HG03135 (cell line): ENCODE data around the gene RTN4RL2.

Experiments
- ATAC-seq: cut with Tn5 transposase; IDR thresholded peaks from one replicate; pipeline ENCODE4 v1.9.1; 2021; ENCODE audit warnings: mild to moderate bottlenecking, moderate library complexity; ENCODE audit not compliant: unreplicated experiment

Gene RTN4RL2

DNA sequence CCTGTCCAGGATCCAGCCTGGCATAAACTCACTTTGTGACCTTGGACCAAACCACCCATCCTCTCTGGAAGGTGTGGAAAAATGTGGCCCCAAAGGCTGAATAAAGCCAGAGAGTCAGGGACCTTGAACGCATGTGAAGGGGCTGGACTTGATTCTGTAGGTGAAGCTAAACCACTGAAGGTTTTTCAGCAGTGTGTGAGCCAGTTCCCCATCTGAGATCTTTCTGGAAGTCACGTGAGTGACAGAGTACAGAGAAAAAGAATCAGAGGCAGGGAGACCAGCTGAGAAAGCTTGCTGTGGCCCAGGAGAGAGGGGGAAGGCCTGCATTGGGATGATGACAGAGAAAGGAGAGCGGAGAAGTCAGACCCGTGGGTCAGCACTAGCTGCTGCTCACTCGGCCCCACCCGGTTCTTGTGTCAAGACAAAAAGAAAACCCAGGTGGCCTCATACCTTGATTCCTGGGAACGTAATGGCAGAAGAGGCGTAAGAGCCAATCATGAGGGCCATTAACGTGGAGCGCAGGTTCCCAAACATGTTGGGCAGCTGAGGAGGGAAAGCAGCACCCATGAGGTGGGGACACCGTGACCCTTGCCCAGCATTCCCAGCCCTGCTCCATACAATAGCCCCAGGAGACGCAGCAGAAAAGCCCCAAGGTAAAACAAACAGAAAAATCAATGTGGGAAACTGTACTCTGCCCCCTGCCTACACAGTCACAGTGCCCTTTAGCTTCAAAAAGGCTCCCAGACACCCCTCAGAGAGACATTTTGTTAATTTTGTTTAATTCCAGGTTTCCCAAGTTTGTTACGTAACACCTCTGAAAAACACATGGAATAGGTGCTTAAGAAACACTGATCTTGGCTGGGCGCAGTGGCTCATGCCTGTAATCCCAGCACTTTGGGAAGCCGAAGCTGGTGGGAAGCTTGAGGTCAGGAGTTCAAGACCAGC is 37.2 kb downstream of the RTN4RL2 start:
- no peak for ATAC-seq

DNA sequence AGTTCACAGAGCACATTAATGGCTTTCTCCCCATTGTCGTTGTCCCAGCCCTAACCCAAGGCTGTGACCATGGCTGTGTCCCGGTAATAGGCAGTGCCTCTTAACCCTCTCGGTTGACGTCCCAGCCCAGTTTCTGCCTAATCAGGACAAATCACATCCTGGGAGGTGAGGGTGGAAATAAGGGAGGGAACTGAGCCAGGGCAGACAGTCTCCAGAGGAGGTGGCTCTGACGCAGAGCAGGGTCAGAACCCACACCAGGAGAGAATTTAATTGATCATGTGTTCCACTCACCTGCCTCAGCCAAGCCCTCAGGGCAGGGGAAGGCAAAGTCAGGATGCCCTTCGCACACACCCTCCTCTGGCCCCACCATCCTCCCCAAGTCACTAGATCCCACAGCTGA is 38.2 kb downstream of the RTN4RL2 start:
- ATAC-seq = no peak

GRCh38 chr11:57499413-57499982 is 39.2 kb downstream of the RTN4RL2 start:
- peak; percentile 99 for ATAC-seq

GRCh38 chr11:57499983-57500461 is 39.7 kb downstream of the RTN4RL2 start:
- no peak for ATAC-seq

GRCh38 chr11:57500515-57500914 is 40.2 kb downstream of the RTN4RL2 start:
- ATAC-seq = no peak

- no peak for ATAC-seq
Measured at GRCh38 chr11:57500926-57501325, 40.6 kb downstream of the RTN4RL2 start.

DNA sequence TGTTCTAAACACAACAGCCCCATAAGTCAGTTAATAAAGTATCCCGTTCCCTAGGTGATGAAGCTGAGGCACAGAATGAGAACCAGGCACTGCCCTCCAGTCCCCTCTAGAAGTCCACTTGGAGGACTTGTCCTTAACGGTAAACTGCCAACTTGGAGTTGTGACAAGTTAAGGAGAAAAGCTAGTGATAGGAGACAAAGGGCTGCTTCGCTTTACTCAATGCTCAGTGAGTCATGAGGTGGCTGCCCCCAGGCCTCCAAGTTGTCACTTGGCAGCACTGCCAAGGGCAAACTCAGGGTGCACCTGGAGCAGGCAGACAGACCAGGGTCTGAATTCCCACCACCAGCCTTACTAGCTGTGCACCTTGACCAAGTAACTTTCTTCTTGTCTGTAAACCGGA is 41.6 kb downstream of the RTN4RL2 start:
- no peak for ATAC-seq

- ATAC-seq = no peak
Measured at GRCh38 chr11:57502376-57502775, 42.0 kb downstream of the RTN4RL2 start.

GRCh38 chr11:57502870-57503269 is 42.5 kb downstream of the RTN4RL2 start:
- no peak for ATAC-seq

- no peak for ATAC-seq
Measured at GRCh38 chr11:57504511-57504910, 44.2 kb downstream of the RTN4RL2 start.

DNA sequence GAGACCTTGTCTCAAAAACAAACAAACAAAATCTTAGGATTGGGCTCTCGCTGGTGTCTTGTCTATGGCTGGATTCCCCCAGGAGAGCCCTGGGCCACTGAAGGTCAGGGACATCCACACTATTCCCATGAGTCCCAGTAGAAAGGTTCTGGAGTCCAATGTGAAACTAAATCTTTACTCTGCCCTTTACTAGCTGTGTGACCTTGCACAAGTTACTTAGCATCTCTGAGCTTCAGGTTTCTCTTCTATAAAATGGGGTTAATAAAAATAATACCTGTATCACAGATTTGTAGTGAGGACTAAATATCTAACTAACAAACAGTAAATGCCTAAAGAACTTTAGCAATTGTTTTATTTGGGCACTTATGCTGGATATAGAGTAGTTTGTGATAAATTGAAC is 46.2 kb downstream of the RTN4RL2 start:
- ATAC-seq = no peak

- no peak for ATAC-seq
Measured at GRCh38 chr11:57508341-57509170, 48.2 kb downstream of the RTN4RL2 start.

DNA sequence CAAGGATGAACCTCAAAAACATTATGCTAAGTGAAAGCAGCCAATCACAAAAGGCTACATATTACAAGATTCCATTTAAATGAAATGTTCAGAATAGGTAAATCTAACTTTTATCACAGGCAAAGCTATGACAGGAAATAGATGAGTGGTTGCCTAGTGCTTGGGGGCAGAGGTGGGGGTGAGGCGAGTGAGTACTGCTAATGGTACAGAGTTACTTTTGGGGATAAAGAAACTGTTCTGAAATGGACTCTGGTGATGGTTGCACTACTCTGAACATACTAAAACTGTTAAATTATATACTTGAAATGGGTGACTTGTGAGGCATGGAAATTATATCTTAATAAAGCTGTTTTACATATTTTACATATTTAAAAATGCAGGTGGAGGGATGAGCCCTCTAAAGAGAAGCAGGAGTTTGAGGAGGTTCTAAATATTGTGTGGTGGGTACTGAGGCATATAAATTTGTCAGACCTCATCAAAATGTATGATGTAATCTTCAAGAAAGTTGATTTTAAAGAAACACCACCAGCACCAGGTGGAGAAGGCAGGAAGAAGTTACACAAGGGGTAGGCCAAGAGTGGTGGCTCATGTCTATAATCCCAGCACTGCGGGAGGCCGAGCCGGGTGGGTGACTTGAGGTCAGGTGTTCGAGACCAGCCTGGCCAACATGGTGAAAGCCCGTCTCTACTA is 51.6 kb downstream of the RTN4RL2 start:
- ATAC-seq = no peak

GRCh38 chr11:57512646-57513451 is 52.5 kb downstream of the RTN4RL2 start:
- no peak for ATAC-seq

- ATAC-seq = no peak
Measured at GRCh38 chr11:57513452-57513795, 53.1 kb downstream of the RTN4RL2 start.

- ATAC-seq = peak; percentile 37
Measured at GRCh38 chr11:57513911-57514537, 53.7 kb downstream of the RTN4RL2 start.

GRCh38 chr11:57514538-57515331 is 54.4 kb downstream of the RTN4RL2 start:
- ATAC-seq = peak; percentile 53

DNA sequence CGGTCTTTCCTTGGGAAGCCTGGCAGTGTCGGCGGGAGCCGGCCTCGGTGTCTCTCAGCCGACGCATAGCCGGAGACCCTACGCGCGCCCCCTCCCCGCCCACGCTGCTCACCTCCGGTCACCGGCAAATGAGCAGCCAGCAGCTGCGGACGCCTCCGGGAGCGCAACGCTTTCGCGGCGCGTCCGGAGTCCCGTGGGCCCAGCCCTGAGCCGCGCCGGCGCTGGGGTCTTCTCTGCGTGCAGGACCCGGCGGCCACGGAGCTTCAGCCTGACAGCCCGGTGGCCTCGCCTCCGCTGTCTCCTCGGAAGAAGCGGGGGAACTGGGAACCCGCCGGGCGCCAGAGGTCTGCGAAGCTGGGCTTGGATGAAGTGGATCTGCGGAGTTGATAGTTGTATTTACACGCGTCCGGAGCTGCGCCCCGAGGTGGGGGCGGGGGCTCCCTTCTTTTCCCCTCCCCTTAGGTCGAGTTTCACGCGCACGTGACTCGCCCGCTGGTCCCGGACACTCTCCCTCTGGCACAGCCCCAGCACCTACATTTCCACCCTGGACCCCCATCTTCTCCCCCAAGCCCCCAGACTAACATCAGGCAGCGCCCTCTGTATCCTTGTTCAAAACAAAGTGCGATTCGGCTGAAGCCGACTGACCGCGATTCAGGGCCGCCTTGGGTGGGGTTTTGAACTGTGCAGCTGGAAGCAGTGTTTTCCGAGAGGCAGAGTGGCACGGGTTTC is 55.2 kb downstream of the RTN4RL2 start, which contains the start of gene SLC43A1:
SLC43A1 (minus strand) TSS at position 371 of the 729 bp plus-strand sequence. CDS start 1,591 bp downstream, outside the sequence.
- ATAC-seq = peak; percentile 35
